GM12878 (cell line): ENCODE measurements around the gene RDH5.

Experiments used
- EP300 ChIP-seq, 2 experiments: fragments of 150-350 bp in 1 of 2; IDR thresholded peaks; 2 replicates each; pipeline ENCODE4 v1.6.1; 2011 to 2012; ENCODE audit warnings: low read depth in 2 of 2, low read length in 2 of 2, borderline replicate concordance in 1 of 2, improper control_type of control experiment in 1 of 2, inconsistent platforms in 1 of 2; ENCODE audit not compliant: control insufficient read depth in 1 of 2
- EZH2 ChIP-seq: IDR thresholded peaks from 2 replicates; pipeline ENCODE4 v1.6.1; 2012; ENCODE audit warnings: low read depth, mild to moderate bottlenecking, control low read depth, inconsistent platforms, low read length, borderline replicate concordance; ENCODE audit not compliant: control insufficient read depth
- POLR2AphosphoS5 ChIP-seq: IDR thresholded peaks from 2 replicates; pipeline ENCODE4 v1.6.1; 2011; ENCODE audit warnings: mild to moderate bottlenecking, low read length, inconsistent platforms
- ZNF24 ChIP-seq: fragments of 450-650 bp; IDR thresholded peaks from 2 replicates; pipeline ENCODE4 v1.6.1; 2017; ENCODE audit warnings: antibody characterized with exemption, mild to moderate bottlenecking
- TF ChIP-seq, protein P1 (sequence below): IDR thresholded peaks from 2 replicates; pipeline ENCODE4 v1.6.1; 2012; ENCODE audit warnings: low read depth, low read length, improper control_type of control experiment
- TF ChIP-seq, protein P2 (sequence below), 3 experiments: IDR thresholded peaks in 2 of 3; conservative IDR thresholded peaks in 1 of 3; 2 replicates each; pipeline ENCODE4 v1.5.1; 2011; ENCODE audit warnings: low read depth in 3 of 3, low read length in 3 of 3, mild to moderate bottlenecking in 3 of 3, control low read depth in 2 of 3, moderate library complexity in 2 of 3, inconsistent platforms in 1 of 3, mixed read lengths in 1 of 3; ENCODE audit not compliant: control insufficient read depth in 2 of 3, insufficient read depth in 1 of 3; ENCODE audit errors: extremely low read depth in 1 of 3
- TF ChIP-seq, protein P3 (sequence below): fragments of 450-650 bp; IDR thresholded peaks from 2 replicates; pipeline ENCODE4 v1.6.1; 2016; ENCODE audit warnings: mild to moderate bottlenecking

GRCh38 chr12:55724226-55724939 lies 4.2 kb downstream of the RDH5 start:
- TF ChIP-seq EZH2 = no peak
- no peak for TF ChIP-seq POLR2AphosphoS5
- TF ChIP-seq, protein P1, sequence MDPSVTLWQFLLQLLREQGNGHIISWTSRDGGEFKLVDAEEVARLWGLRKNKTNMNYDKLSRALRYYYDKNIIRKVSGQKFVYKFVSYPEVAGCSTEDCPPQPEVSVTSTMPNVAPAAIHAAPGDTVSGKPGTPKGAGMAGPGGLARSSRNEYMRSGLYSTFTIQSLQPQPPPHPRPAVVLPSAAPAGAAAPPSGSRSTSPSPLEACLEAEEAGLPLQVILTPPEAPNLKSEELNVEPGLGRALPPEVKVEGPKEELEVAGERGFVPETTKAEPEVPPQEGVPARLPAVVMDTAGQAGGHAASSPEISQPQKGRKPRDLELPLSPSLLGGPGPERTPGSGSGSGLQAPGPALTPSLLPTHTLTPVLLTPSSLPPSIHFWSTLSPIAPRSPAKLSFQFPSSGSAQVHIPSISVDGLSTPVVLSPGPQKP = no peak
- TF ChIP-seq EP300 (IDR thresholded peaks at IDR 0.05; ENCODE audit: borderline replicate concordance in 1 of 2, control insufficient read depth in 1 of 2, low read depth in 2 of 2, low read length in 2 of 2) = no peak
- TF ChIP-seq, protein P2, sequence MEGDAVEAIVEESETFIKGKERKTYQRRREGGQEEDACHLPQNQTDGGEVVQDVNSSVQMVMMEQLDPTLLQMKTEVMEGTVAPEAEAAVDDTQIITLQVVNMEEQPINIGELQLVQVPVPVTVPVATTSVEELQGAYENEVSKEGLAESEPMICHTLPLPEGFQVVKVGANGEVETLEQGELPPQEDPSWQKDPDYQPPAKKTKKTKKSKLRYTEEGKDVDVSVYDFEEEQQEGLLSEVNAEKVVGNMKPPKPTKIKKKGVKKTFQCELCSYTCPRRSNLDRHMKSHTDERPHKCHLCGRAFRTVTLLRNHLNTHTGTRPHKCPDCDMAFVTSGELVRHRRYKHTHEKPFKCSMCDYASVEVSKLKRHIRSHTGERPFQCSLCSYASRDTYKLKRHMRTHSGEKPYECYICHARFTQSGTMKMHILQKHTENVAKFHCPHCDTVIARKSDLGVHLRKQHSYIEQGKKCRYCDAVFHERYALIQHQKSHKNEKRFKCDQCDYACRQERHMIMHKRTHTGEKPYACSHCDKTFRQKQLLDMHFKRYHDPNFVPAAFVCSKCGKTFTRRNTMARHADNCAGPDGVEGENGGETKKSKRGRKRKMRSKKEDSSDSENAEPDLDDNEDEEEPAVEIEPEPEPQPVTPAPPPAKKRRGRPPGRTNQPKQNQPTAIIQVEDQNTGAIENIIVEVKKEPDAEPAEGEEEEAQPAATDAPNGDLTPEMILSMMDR (IDR thresholded peaks at IDR 0.05 in 2 of 3, conservative IDR thresholded peaks at IDR 0.05 in 1 of 3; ENCODE audit: control insufficient read depth in 2 of 3, extremely low read depth in 1 of 3, insufficient read depth in 1 of 3, low read depth in 3 of 3, low read length in 3 of 3) = peak; percentile 79 to 87 (median 85)
- no peak for TF ChIP-seq ZNF24
- TF ChIP-seq, protein P3, sequence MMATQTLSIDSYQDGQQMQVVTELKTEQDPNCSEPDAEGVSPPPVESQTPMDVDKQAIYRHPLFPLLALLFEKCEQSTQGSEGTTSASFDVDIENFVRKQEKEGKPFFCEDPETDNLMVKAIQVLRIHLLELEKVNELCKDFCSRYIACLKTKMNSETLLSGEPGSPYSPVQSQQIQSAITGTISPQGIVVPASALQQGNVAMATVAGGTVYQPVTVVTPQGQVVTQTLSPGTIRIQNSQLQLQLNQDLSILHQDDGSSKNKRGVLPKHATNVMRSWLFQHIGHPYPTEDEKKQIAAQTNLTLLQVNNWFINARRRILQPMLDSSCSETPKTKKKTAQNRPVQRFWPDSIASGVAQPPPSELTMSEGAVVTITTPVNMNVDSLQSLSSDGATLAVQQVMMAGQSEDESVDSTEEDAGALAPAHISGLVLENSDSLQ = peak; percentile 53; the same call in 1 of the 2 replicates
